Natural killer cell treated with Interleukin-12 subunit alpha and Interleukin-12 subunit beta and Interleukin-15 and Interleukin-18, amount 100 ng/mL, for 72 hours (primary cell): ENCODE measurements around the gene ANKRD29. TPM values are rescaled to one million over a fixed set of nuclear protein-coding genes. Genes with fewer than 3 reads are reported as not detected.

ENCODE experiments used
- ATAC-seq, 2 donors: fragments of 150-1000 bp; cut with Tn5 transposase in 1 of 2; sonication (Bioruptor Pico), chemical (Tn5 transposase) in 1 of 2; 2 replicates each; pipeline ENCODE4 v1.10.0; 2021
- DNase-seq: peaks from one replicate; pipeline ENCODE4 v3.0.0; 2022; ENCODE audit warnings: low spot score
- H3K27ac Mint-ChIP-seq, 2 donors: 1 replicate in 1 of 2; 2 replicates in 1 of 2; pipeline ENCODE4 v1.8.0; 2022; ENCODE audit warnings: mixed read lengths in 2 of 2, mild to moderate bottlenecking in 1 of 2, moderate library complexity in 1 of 2
- H3K27me3 Mint-ChIP-seq, 2 donors: 1 replicate in 1 of 2; 2 replicates in 1 of 2; pipeline ENCODE4 v1.8.0; 2022; ENCODE audit warnings: mixed read lengths in 2 of 2
- H3K36me3 Mint-ChIP-seq: one replicate; pipeline ENCODE4 v1.8.0; 2022; ENCODE audit warnings: mixed read lengths
- H3K4me1 Mint-ChIP-seq, 2 donors: 1 replicate in 1 of 2; 2 replicates in 1 of 2; pipeline ENCODE4 v1.8.0; 2022; ENCODE audit warnings: low read depth in 2 of 2, mixed read lengths in 2 of 2, mild to moderate bottlenecking in 1 of 2
- H3K4me3 Mint-ChIP-seq: one replicate; pipeline ENCODE4 v1.8.0; 2022; ENCODE audit warnings: mixed read lengths
- H3K9me3 Mint-ChIP-seq: 2 replicates; pipeline ENCODE4 v1.8.0; 2022; ENCODE audit warnings: mixed read lengths
- total RNA-seq, 2 donors: library from RNA; stranded (reverse); gene quantifications; one replicate each; pipeline ENCODE4 v1.2.3, GENCODE V29; 2022

Gene ANKRD29
- not detected for total RNA-seq

DNA sequence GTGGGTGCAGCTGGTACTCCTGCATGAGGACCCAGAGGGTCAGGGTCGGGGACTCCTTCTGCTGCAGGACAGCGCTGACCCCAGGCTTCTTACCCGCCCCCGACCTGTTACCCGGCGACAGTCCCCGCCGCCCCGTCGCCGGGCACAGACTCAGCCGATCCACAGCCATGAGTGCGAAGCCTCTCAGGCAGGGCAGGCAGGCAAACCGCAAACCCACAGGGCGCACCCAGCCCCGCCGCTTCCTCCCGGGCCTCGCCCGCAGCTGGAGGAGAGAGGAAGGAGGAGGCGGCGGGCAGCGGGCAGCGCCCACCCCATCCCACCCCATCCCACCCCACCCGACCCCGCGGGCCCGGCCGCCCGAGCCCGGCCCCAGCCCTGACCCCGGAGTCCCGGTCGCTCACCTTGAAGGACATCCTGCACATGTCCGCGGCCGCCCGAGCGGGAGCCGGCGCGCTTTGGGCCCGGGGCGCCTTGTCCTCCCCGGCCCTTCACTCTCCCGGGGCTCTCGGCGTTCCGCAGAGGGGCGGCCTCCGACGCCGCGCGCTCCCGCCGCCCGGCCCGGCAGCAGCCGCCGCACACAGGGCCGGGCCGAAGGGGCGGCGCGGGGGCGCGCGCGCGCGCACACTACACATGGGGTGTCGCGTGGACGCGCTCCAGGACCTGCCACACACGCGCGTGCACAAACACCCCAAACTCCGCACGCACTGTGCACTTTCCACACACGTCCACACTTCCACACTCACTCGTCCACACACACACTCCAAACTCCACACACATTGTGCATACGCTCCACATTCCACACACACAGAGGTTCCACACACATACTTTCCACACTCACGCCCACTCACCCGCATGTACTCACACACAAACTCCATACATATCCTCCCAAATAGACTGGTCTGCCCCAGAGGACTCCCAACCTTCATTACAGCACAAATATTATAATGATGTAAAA lies at the start of gene ANKRD29:
TSS of gene ANKRD29 (minus strand) at position 603 of the 955 bp plus-strand sequence. CDS start at position 422, 181 bp downstream.
- Mint-ChIP-seq H3K4me1 (peaks cover 25 to 27% of the 10 kb centered on the region in 2 donors), H3K4me3 (peak within 1 kb of the TSS; percentile 88), H3K27ac (peak within 1 kb of the TSS in 1 of 2 donors; percentile 1), H3K27me3 (peaks cover 30 to 41% of the 10 kb centered on the region in 2 donors), H3K36me3 (no peaks in the 10 kb centered on the region), H3K9me3 (no peaks in the 10 kb centered on the region)
- ATAC-seq (peak; percentile 83 to 86), DNase-seq (peak; percentile 77)

DNA sequence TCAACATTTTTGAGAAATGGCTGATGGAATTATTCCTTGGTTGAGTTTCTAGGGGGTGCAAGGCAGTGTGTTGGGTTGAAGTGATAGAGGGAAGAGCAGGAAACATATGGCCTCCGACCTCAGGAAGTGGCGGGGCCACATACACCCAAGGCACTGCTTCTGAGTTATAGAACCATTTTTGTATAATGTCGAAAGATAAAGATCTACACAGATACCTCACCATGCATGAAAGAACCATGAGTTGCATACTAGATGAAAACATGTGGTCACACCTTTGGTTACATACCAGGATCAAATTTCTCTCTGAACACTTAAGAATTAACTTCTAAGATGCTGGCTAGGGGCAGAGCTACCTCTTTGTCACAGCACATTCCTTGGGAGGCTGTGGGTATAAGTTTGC lies 49.7 kb upstream of the ANKRD29 start:
- DNase-seq = no peak
- Mint-ChIP-seq H3K27me3 (peaks cover 2 to 6% of the 10 kb centered on the region in 2 donors), H3K27ac (no peak overlapping the region), H3K4me1 (peaks cover 7 to 11% of the 10 kb centered on the region in 2 donors), H3K9me3 (no peaks in the 10 kb centered on the region), H3K36me3 (no peaks in the 10 kb centered on the region), H3K4me3 (no peak overlapping the region)
- ATAC-seq = peak; percentile 43 to 57

- ATAC-seq = no peak
- Mint-ChIP-seq H3K4me3 (no peak overlapping the region), H3K9me3 (no peaks in the 10 kb centered on the region), H3K36me3 (no peaks in the 10 kb centered on the region), H3K27ac (no peak overlapping the region), H3K27me3 (peaks cover 2 to 6% of the 10 kb centered on the region in 2 donors), H3K4me1 (peaks cover 7 to 11% of the 10 kb centered on the region in 2 donors)
- DNase-seq = no peak
These were observed 48.7 kb upstream of the ANKRD29 start for GRCh38 chr18:23711426-23711825.

- H3K9me3 Mint-ChIP-seq = no peaks in the 10 kb centered on the region
- H3K4me1 Mint-ChIP-seq = peaks cover 7 to 11% of the 10 kb centered on the region in 2 donors
- H3K27me3 Mint-ChIP-seq = peaks cover 2 to 6% of the 10 kb centered on the region in 2 donors
- H3K4me3 Mint-ChIP-seq = no peak overlapping the region
- ATAC-seq = no peak
- H3K36me3 Mint-ChIP-seq = no peaks in the 10 kb centered on the region
- no peak overlapping the region for H3K27ac Mint-ChIP-seq
- no peak for DNase-seq
These were observed 48.2 kb upstream of the ANKRD29 start for GRCh38 chr18:23710946-23711345.

DNA sequence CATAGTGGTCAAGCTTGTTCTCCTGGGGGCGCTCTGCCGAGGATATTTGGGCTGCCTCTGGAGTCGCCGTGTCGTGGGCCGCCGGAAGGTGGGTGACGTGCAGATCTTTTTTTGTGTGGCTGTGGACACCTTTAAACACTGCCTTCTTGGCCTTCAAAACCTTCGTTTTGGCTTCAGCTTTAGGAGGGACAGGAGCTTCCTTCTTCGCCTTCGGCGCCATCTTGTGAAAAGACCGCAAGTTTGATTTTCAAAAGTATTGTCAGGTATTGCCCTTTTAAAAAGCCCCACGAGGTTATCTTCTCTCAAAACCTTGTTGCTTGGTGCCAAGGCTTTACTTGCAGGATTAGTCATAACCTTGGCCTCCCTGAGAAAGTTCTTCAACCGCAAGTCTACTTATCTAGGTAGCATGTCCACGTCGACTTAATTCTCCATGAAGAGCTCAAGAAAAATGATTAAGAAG lies 47.4 kb upstream of the ANKRD29 start:
- no peaks in the 10 kb centered on the region for H3K36me3 Mint-ChIP-seq
- peaks cover 7 to 11% of the 10 kb centered on the region in 2 donors for H3K4me1 Mint-ChIP-seq
- no peak overlapping the region for H3K4me3 Mint-ChIP-seq
- no peaks in the 10 kb centered on the region for H3K9me3 Mint-ChIP-seq
- ATAC-seq (no peak), DNase-seq (no peak)
- H3K27me3 Mint-ChIP-seq = peaks cover 2 to 6% of the 10 kb centered on the region in 2 donors
- H3K27ac Mint-ChIP-seq = no peak overlapping the region

GRCh38 chr18:23706971-23707640 lies 44.4 kb upstream of the ANKRD29 start:
- H3K27me3 Mint-ChIP-seq = peaks cover 9 to 12% of the 10 kb centered on the region in 2 donors
- H3K4me3 Mint-ChIP-seq = no peak overlapping the region

DNA sequence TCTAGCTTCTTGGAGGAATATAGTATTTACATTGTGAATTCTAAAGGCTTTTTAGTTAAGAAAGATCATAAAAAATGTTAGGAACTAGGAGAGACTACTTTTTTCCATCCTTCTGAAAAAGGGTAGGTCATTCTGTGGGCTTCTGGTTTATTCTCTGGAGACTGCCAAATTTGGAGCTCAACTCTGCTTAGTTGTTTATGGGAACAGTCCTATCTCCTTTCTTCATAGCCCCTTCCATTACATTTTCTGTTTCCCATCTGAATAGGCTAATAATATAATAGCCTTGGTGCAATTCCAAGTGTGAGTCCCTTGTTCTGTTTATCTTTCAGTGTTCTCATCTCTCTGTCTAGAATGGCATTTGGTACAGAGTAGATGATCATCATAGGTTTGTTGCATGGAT lies 42.1 kb upstream of the ANKRD29 start:
- Mint-ChIP-seq H3K4me1 (no peaks in the 10 kb centered on the region), H3K4me3 (no peak overlapping the region), H3K36me3 (no peaks in the 10 kb centered on the region), H3K27ac (no peak overlapping the region), H3K9me3 (no peaks in the 10 kb centered on the region), H3K27me3 (peaks cover 21 to 24% of the 10 kb centered on the region in 2 donors)
- DNase-seq = no peak
- no peak for ATAC-seq

More at GRCh38 chr18:23706971-23707640, 44.4 kb upstream of the ANKRD29 start:
- Mint-ChIP-seq H3K9me3 (no peaks in the 10 kb centered on the region), H3K36me3 (no peaks in the 10 kb centered on the region), H3K4me1 (no peaks in the 10 kb centered on the region), H3K27ac (no peak overlapping the region)
- ATAC-seq = no peak
- no peak for DNase-seq

- H3K4me1 Mint-ChIP-seq = no peaks in the 10 kb centered on the region
- no peak for ATAC-seq
- H3K27ac Mint-ChIP-seq = no peak overlapping the region
- no peaks in the 10 kb centered on the region for H3K36me3 Mint-ChIP-seq
- no peak for DNase-seq
- no peaks in the 10 kb centered on the region for H3K9me3 Mint-ChIP-seq
- H3K27me3 Mint-ChIP-seq = peaks cover 19 to 26% of the 10 kb centered on the region in 2 donors
- H3K4me3 Mint-ChIP-seq = no peak overlapping the region
These were observed 41.3 kb upstream of the ANKRD29 start for GRCh38 chr18:23703987-23704384.

GRCh38 chr18:23703057-23703986 lies 40.6 kb upstream of the ANKRD29 start:
- H3K9me3 Mint-ChIP-seq = no peaks in the 10 kb centered on the region
- H3K36me3 Mint-ChIP-seq = no peaks in the 10 kb centered on the region
- no peak overlapping the region for H3K27ac Mint-ChIP-seq
- peaks cover 19 to 33% of the 10 kb centered on the region in 2 donors for H3K27me3 Mint-ChIP-seq
- H3K4me1 Mint-ChIP-seq = no peaks in the 10 kb centered on the region
- DNase-seq = no peak
- H3K4me3 Mint-ChIP-seq = no peak overlapping the region
- peak in 1 of 2 donors; percentile 20 for ATAC-seq

DNA sequence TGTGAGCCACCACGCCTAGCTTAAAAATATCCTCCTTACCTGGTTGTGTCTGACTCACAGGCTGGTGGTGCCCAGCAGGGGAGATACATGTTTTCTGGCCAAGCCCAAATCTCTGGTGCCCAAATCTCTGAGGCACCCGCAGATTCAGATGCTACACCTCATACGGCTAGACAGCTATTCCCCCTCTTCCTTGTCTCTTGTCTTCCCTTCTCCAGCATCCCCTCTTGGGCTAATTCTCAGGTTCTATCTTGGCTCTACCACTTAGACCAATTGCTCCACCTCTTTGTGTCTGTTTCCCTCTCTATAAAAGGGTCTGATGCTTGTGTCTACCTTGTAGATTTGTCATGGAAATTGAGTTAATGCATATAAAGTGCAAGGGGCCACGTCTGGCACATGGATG lies 39.9 kb upstream of the ANKRD29 start:
- Mint-ChIP-seq H3K9me3 (no peaks in the 10 kb centered on the region), H3K36me3 (no peaks in the 10 kb centered on the region), H3K27ac (no peak overlapping the region), H3K4me3 (no peak overlapping the region), H3K27me3 (peaks cover 19 to 33% of the 10 kb centered on the region in 2 donors), H3K4me1 (no peaks in the 10 kb centered on the region)
- DNase-seq (no peak), ATAC-seq (no peak)

- no peak for DNase-seq
- no peak overlapping the region for H3K27ac Mint-ChIP-seq
- no peak for ATAC-seq
- H3K9me3 Mint-ChIP-seq = no peaks in the 10 kb centered on the region
- no peak overlapping the region for H3K4me3 Mint-ChIP-seq
- no peaks in the 10 kb centered on the region for H3K36me3 Mint-ChIP-seq
- H3K27me3 Mint-ChIP-seq = peaks cover 19 to 33% of the 10 kb centered on the region in 2 donors
- no peaks in the 10 kb centered on the region for H3K4me1 Mint-ChIP-seq
These were observed 38.9 kb upstream of the ANKRD29 start for GRCh38 chr18:23701544-23702064.

GRCh38 chr18:23701017-23701416 lies 38.3 kb upstream of the ANKRD29 start:
- Mint-ChIP-seq H3K27me3 (peaks cover 19 to 33% of the 10 kb centered on the region in 2 donors), H3K4me1 (no peaks in the 10 kb centered on the region), H3K4me3 (no peak overlapping the region), H3K9me3 (no peaks in the 10 kb centered on the region), H3K27ac (no peak overlapping the region), H3K36me3 (no peaks in the 10 kb centered on the region)
- DNase-seq = no peak
- ATAC-seq = no peak
